Breast epithelium (tissue), 4 donors: ENCODE measurements around the gene PRDM13. TPM values are rescaled to one million over a fixed set of nuclear protein-coding genes. Genes with fewer than 3 reads are reported as not detected.

ENCODE experiments used
- DNase-seq, 2 donors: peaks; one replicate each; pipeline ENCODE4 v3.0.0-alpha.2; 2019; ENCODE audit warnings: low spot score in 2 of 2
- H3K27ac ChIP-seq, 2 donors: fragments of 200-600 bp; sonication (generic) in 1 of 2; one replicate each; pipeline ENCODE4 v1.5.1; 2016 to 2019; ENCODE audit warnings: mild to moderate bottlenecking in 1 of 2
- H3K27me3 ChIP-seq, 2 donors: fragments of 200-600 bp; sonication (generic) in 1 of 2; one replicate each; pipeline versions ENCODE4 v1.5.1 to v1.6.0; 2017 to 2019; ENCODE audit warnings: control low read depth in 1 of 2, mild to moderate bottlenecking in 1 of 2
- H3K36me3 ChIP-seq: fragments of 200-600 bp; one replicate; pipeline ENCODE4 v1.5.1; 2019
- H3K4me1 ChIP-seq, 2 donors: fragments of 200-600 bp; sonication (generic); one replicate each; pipeline ENCODE4 v1.5.1; 2016 to 2019; ENCODE audit warnings: control low read depth in 1 of 2
- H3K4me3 ChIP-seq, 3 donors: fragments of 200-600 bp; sonication (generic); 1 replicate in 2 of 3; 2 replicates in 1 of 3; pipeline ENCODE4 v1.5.1; 2016 to 2019; ENCODE audit warnings: mild to moderate bottlenecking in 3 of 3, moderate library complexity in 2 of 3
- H3K9me3 ChIP-seq, 2 donors: fragments of 200-600 bp; sonication (generic) in 1 of 2; one replicate each; pipeline ENCODE4 v1.5.1; 2016 to 2019; ENCODE audit warnings: control low read depth in 1 of 2
- CTCF ChIP-seq, 3 donors: fragments of 450-650 bp; IDR thresholded peaks; one replicate each; pipeline ENCODE4 v1.5.1; 2016 to 2017; ENCODE audit warnings: antibody characterized with exemption in 3 of 3, mild to moderate bottlenecking in 3 of 3, moderate library complexity in 3 of 3
- POLR2A ChIP-seq: fragments of 450-650 bp; IDR thresholded peaks from one replicate; pipeline ENCODE4 v1.6.1; 2016; ENCODE audit warnings: antibody characterized with exemption, mild to moderate bottlenecking, moderate library complexity
- POLR2AphosphoS5 ChIP-seq, 3 donors: sonication (generic); formaldehyde crosslinking; IDR thresholded peaks; one replicate each; pipeline ENCODE4 v1.6.1; 2017; ENCODE audit warnings: antibody characterized with exemption in 3 of 3
- intact Hi-C: fragments of 100-400 bp; cut with DNase I; formaldehyde crosslinking; loops from one replicate; pipeline ENCODE4 v1.15.1; 2023; ENCODE audit warnings: low total_unique reads
- total RNA-seq, 3 donors: library from RNA; depleted of rRNA; stranded (reverse); fragments of >200 nt; gene quantifications; one replicate each; pipeline ENCODE4 v1.1.0, GENCODE V29; 2016

The PRDM13 gene
- total RNA-seq, 3 donors from 2014 or later, result not detected

DNA sequence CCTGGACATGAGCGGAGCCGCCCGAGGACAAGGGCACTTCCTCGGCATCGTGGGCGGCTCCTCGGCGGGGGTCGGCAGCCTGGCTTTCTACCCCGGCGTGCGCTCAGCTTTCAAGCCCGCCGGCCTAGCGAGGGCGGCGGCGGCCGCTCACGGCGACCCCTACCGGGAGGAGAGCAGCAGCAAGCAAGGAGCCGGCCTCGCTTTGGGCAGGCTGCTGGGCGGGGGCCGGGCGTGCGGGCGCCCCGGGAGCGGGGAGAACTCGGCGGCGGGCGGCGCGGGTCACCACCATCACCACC lies 6.7 kb downstream of the PRDM13 start:
- TF ChIP-seq POLR2AphosphoS5 (IDR thresholded peaks at IDR 0.05), result no peak
- peak in 1 of 3 donors; percentile 23 for TF ChIP-seq CTCF (IDR thresholded peaks at IDR 0.05)

GRCh38 chr6:99613705-99614429 lies 7.2 kb downstream of the PRDM13 start:
- H3K4me3 ChIP-seq, result peak overlapping the region; percentile 41 to 79 (median 52)
- H3K4me1 ChIP-seq, result peaks cover 10 to 14% of the 10 kb centered on the region in 2 donors
- H3K9me3 ChIP-seq, result no peaks in the 10 kb centered on the region
- no peak for TF ChIP-seq CTCF (IDR thresholded peaks at IDR 0.05)
- H3K27ac ChIP-seq, result no peak overlapping the region
- intact Hi-C loops, result no loop called here
- H3K27me3 ChIP-seq, result peaks cover 10 to 98% of the 10 kb centered on the region in 2 donors
- no peaks in the 10 kb centered on the region for H3K36me3 ChIP-seq
- no peak for DNase-seq

More for the DNA sequence above, 6.7 kb downstream of the PRDM13 start:
- no peak overlapping the region for H3K27ac ChIP-seq
- DNase-seq, result no peak
- H3K27me3 ChIP-seq, result peaks cover 10 to 98% of the 10 kb centered on the region in 2 donors
- peak overlapping the region; percentile 41 to 79 (median 52) for H3K4me3 ChIP-seq
- intact Hi-C loops, result no loop called here
- H3K4me1 ChIP-seq, result peaks cover 10 to 14% of the 10 kb centered on the region in 2 donors
- H3K9me3 ChIP-seq, result no peaks in the 10 kb centered on the region
- H3K36me3 ChIP-seq, result no peaks in the 10 kb centered on the region

DNA sequence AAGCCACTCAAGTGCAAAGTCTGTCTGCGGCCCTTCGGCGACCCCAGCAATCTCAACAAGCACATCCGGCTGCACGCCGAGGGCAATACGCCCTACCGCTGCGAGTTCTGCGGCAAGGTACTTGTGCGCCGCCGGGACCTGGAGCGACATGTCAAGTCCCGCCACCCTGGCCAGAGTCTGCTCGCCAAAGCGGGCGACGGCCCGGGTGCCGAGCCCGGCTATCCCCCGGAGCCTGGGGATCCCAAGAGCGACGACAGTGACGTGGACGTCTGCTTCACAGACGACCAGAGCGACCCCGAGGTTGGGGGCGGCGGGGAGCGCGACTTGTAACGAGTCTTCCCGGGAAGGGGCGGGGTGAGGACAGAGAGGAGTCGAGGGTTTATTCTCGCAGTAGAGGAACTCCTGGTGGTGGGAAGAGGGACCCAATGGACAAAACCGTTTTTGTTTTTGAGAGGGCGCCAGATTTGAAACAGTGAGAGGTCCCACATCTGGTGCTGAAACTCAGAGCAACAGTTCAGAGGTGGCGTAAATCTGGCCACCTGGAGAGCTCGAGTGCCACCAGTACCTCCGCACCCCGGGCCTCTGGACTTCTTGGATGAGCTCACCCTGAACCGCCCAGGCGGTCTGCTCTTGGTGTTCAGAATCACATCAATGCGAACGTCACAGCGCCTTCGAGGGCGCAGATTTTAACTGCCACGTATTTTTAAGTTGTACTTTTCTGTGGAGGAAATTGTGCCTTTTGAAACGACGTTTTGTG lies 8.0 kb downstream of the PRDM13 start:
- peaks cover 10 to 14% of the 10 kb centered on the region in 2 donors for H3K4me1 ChIP-seq
- no peaks in the 10 kb centered on the region for H3K9me3 ChIP-seq
- intact Hi-C loops, result no loop called here
- peaks cover 11 to 98% of the 10 kb centered on the region in 2 donors for H3K27me3 ChIP-seq
- peak overlapping the region; percentile 41 to 79 (median 52) for H3K4me3 ChIP-seq
- H3K36me3 ChIP-seq, result no peaks in the 10 kb centered on the region
- TF ChIP-seq POLR2A, result no peak
- TF ChIP-seq POLR2AphosphoS5 (IDR thresholded peaks at IDR 0.05), result no peak
- no peak for TF ChIP-seq CTCF (IDR thresholded peaks at IDR 0.05)
- no peak for DNase-seq
- H3K27ac ChIP-seq, result no peak overlapping the region

GRCh38 chr6:99617131-99617530 lies 10.5 kb downstream of the PRDM13 start:
- H3K27ac ChIP-seq, result no peak overlapping the region
- H3K9me3 ChIP-seq, result no peaks in the 10 kb centered on the region
- intact Hi-C loops, result no loop called here
- peaks cover 11 to 99% of the 10 kb centered on the region in 2 donors for H3K27me3 ChIP-seq
- TF ChIP-seq CTCF (IDR thresholded peaks at IDR 0.05) (no peak), POLR2AphosphoS5 (IDR thresholded peaks at IDR 0.05) (no peak), POLR2A (no peak)
- peaks cover 10 to 14% of the 10 kb centered on the region in 2 donors for H3K4me1 ChIP-seq
- H3K4me3 ChIP-seq, result no peak overlapping the region
- no peak for DNase-seq
- no peaks in the 10 kb centered on the region for H3K36me3 ChIP-seq
